MCF 10A (cell line): ENCODE results near the gene CCT3. TPM values are rescaled to one million over a fixed set of nuclear protein-coding genes. Genes with fewer than 3 reads are reported as not detected.

ENCODE experiments used
- BruUV-seq: library from RNA; stranded (reverse); fragments of 400-500 nt; replicated peaks from 2 replicates; lab custom pipeline; 2021; lab: Mats Ljungman, UMichigan
- CTCF ChIA-PET: fragments of 300-600 bp; sonication (Branson Sonifier 250); formaldehyde crosslinking; extraction: SDS; loops from one replicate; lab custom pipeline; 2021; ENCODE audit warnings: antibody characterized with exemption, inconsistent platforms; lab: Yijun Ruan, JAX
- POLR2A ChIA-PET: fragments of 300-600, 350-650 bp; sonication (Branson Sonifier 250); formaldehyde crosslinking; extraction: SDS; loops from one replicate; lab custom pipeline; 2020; ENCODE audit warnings: antibody characterized with exemption, inconsistent platforms; lab: Yijun Ruan, JAX
- DNase-seq: peaks from one replicate; pipeline ENCODE4 v3.0.0-alpha.2; 2018; ENCODE audit not compliant: unreplicated experiment
- H3K27ac Mint-ChIP-seq: one replicate; pipeline ENCODE4 v1.8.0; 2022; ENCODE audit warnings: mild to moderate bottlenecking, low read depth, mixed read lengths; ENCODE audit not compliant: unreplicated experiment
- H3K27me3 Mint-ChIP-seq: one replicate; pipeline ENCODE4 v1.8.0; 2022; ENCODE audit warnings: mixed read lengths; ENCODE audit not compliant: insufficient read depth, unreplicated experiment
- H3K36me3 Mint-ChIP-seq: one replicate; pipeline ENCODE4 v1.8.0; 2022; ENCODE audit warnings: mild to moderate bottlenecking, moderate library complexity, mixed read lengths; ENCODE audit not compliant: insufficient read depth, unreplicated experiment
- H3K4me1 Mint-ChIP-seq: one replicate; pipeline ENCODE4 v1.8.0; 2022; ENCODE audit warnings: mixed read lengths; ENCODE audit not compliant: insufficient read depth, unreplicated experiment
- H3K4me3 Mint-ChIP-seq: one replicate; pipeline ENCODE4 v1.8.0; 2022; ENCODE audit warnings: mild to moderate bottlenecking, moderate library complexity, mixed read lengths; ENCODE audit not compliant: unreplicated experiment
- H3K9me3 Mint-ChIP-seq: one replicate; pipeline ENCODE4 v1.8.0; 2022; ENCODE audit warnings: mixed read lengths; ENCODE audit not compliant: unreplicated experiment
- CTCF ChIP-seq: fragments of 200-600 bp; IDR thresholded peaks from one replicate; pipeline ENCODE4 v1.8.0; 2022; ENCODE audit warnings: antibody characterized with exemption, mild to moderate bottlenecking; ENCODE audit not compliant: unreplicated experiment
- intact Hi-C: fragments of 100-400 bp; cut with micrococcal nuclease; formaldehyde crosslinking; loops from 2 replicates; pipeline ENCODE4 v1.14.1; 2022
- total RNA-seq: library from RNA; stranded (reverse); gene quantifications from 2 replicates; pipeline ENCODE4 v1.2.3, GENCODE V29; 2022

CCT3 gene
- total RNA-seq, 1 experiment from 2014 or later = 574 TPM

DNA sequence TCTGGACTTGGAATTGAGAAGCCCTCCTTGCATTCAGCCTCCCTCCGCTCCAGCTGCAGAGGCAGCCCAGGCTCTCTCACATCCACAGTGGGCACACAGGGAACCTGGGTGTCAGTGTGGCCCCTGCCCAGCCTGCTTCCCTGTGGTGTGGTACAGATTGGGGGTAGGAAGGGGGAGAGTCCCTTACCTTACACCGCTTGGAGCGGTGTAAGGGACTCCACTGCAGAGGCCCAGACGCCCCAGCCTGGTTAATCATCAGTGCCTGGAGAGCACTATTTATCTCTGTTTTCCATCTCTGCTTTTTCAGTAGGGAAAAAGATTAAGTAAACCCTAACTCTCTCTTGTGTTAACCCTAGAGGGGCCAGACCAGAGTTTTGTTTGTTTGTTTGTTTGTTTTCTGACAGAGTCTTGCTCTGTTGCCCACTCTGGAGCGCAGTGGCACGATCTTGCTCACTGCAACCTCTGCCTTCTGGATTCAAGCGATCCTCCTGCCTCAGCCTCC lies 30.1 kb upstream of the CCT3 start:
- BruUV-seq = no TSS peak
- no peak for DNase-seq
- CTCF ChIA-PET = interaction anchor here (0.6 to 1.8 kb wide), 4 partner anchors 10 to 232 kb away, joined by 3 to 9 read pairs (median 6); no protein-coding TSS in a partner anchor
- H3K27me3 Mint-ChIP-seq = peaks cover 39% of the 10 kb centered on the region
- H3K4me3 Mint-ChIP-seq = no peak overlapping the region
- H3K9me3 Mint-ChIP-seq = no peaks in the 10 kb centered on the region
- H3K36me3 Mint-ChIP-seq = no peaks in the 10 kb centered on the region
- intact Hi-C loops = no loop called here
- no peaks in the 10 kb centered on the region for H3K4me1 Mint-ChIP-seq
- POLR2A ChIA-PET = no interaction called here
- no peak for TF ChIP-seq CTCF
- no peak overlapping the region for H3K27ac Mint-ChIP-seq

DNA sequence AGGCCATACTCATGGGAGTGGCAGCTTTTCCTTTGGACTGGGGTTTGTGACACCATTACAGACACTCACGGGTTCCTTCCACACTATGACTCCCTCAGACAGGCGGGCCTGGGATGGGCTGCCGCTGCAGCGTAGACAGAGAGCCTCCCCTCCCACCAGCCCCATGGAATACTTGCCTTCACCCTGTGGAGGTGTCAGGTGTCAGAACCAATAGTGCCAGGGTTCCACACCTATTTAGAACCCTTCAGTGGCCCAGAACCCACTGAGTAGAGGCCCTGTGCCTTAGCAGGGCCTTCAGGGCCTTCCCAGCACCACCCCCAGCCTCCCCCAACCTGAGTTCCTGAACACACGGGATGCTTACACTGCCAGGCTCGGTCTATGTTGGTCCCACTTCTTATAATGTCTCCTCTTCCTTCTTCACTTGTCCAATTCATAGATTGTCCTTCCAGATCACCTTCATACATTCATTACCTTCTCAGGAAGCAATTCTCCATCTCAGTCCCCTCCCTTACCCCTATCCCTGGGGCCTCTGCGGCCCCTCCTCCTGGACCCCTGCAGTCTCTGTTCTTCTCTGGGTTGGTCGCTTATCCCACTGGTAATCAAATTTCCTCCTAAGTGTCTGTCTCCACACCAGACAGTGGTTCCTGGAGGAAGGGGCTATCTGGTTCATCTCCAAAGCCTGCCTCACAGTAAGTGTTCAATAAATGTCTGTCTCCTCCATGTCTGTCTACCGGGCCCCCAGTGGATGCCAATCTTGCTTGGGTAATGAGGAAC lies 29.5 kb upstream of the CCT3 start:
- POLR2A ChIA-PET = interaction anchor here (1.0 kb wide), 1 partner anchor 30 kb away, joined by 3 read pairs; the partner anchor contains the start of genes CCT3 and TSACC
- no peaks in the 10 kb centered on the region for H3K9me3 Mint-ChIP-seq

DNA sequence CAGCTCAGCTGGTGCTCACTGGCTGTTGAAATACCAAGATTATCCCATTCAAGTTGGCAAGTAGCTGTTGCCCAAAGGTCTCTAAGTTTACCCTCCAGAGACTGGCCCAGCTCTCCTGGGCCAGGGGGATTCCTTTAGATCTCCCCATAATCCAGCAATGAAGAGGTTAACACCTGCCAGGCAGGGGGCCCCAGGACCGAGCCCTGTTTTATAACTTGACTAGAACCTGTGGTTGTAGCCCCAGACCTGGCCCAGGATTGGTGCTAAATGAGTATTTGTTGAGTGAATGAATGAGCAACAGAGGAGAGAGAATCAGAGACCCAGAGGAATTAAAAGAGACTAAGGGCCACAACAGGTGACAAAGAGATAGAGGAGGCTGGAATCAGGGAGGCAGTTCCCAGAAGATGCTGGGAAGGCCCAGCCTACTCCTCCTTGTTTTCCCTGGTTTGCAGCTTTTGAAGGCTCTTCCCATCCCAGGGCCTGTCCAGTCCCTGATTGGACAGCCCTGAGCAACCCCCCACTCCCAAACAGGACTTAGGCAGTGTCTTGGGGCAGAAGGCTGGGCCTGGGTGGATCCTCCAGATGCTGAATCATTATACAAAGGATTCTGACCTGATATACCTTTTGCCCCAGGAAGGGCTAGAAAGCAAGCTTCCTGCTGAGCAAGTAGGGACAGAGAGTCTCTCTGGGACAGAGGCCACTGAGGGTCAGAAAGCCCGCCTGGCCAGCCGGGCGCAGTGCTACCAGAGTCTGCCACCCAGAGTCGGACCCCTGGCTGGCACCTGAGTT lies 28.5 kb upstream of the CCT3 start:
- POLR2A ChIA-PET = interaction anchor here (1.0 kb wide), 2 partner anchors 29 to 226 kb away, joined by 3 read pairs; partner anchors contain the start of genes CCT3 and TSACC
- no peaks in the 10 kb centered on the region for H3K4me1 Mint-ChIP-seq
- CTCF ChIA-PET = interaction anchor here (1.1 to 10.3 kb wide), 5 partner anchors 8 to 242 kb away, joined by 5 to 121 read pairs (median 6); no protein-coding TSS in a partner anchor
- no peaks in the 10 kb centered on the region for H3K9me3 Mint-ChIP-seq
- TF ChIP-seq CTCF = no peak
- H3K27ac Mint-ChIP-seq = no peak overlapping the region
- DNase-seq = no peak
- peaks cover 22% of the 10 kb centered on the region for H3K27me3 Mint-ChIP-seq
- H3K4me3 Mint-ChIP-seq = no peak overlapping the region
- BruUV-seq = no TSS peak
- intact Hi-C loops = no loop called here
- H3K36me3 Mint-ChIP-seq = no peaks in the 10 kb centered on the region

More for the DNA sequence above, 29.5 kb upstream of the CCT3 start:
- CTCF ChIA-PET = interaction anchor here (1.1 to 10.3 kb wide), 4 partner anchors 9 to 241 kb away, joined by 5 to 121 read pairs (median 6); no protein-coding TSS in a partner anchor
- no peak for TF ChIP-seq CTCF
- H3K27me3 Mint-ChIP-seq = peaks cover 32% of the 10 kb centered on the region
- no TSS peak for BruUV-seq
- intact Hi-C loops = no loop called here
- no peaks in the 10 kb centered on the region for H3K36me3 Mint-ChIP-seq
- H3K4me1 Mint-ChIP-seq = no peaks in the 10 kb centered on the region
- H3K27ac Mint-ChIP-seq = no peak overlapping the region
- DNase-seq = no peak
- H3K4me3 Mint-ChIP-seq = no peak overlapping the region
